ENCODE data around the gene SORCS2.
"Not testable (repeated sequence)": the region's sequence is repeated elsewhere in the genome, so short reads cannot be mapped to it uniquely, and the experiment has no call there.

The SORCS2 gene

DNA sequence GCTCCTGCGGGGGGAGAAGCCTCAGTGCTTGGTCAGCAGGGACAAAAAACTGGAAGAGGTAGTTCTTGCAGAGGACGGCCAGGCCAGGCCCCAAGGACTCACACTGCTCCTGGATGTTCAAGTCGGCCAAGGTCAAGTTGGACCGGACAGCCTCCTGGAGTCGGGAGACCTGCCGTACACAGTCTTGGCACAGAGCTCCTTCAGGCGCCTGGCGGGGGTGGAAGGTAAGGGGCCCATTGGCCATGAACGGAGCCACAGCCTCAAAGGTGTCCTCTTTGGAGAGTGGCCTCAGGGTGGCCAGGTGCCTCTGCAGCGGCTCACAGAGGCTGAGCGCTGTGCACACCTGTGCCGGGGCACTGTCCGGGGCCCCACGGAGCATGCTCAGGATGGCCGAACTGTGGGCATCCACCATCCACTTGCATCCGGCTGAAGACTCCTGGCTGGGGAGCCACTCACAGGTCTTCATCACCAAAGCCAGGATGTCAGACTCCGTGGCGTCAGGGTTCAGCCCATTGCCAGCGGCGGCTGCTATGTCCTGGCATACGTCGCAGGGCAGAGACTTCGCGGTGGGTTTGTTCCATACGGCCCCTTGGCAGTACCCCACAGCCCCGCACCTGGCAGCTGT, 241.9 kb downstream of the SORCS2 start:
- no peak for DNase-seq

- DNase-seq: peak; percentile 40
Observed at GRCh38 chr4:7434766-7435150, 242.4 kb downstream of the SORCS2 start, which contains the start of gene PSAPL1. Gene PSAPL1 (minus strand): TSS chr4:7434930. CDS start chr4:7434879, 51 bp downstream.

DNA sequence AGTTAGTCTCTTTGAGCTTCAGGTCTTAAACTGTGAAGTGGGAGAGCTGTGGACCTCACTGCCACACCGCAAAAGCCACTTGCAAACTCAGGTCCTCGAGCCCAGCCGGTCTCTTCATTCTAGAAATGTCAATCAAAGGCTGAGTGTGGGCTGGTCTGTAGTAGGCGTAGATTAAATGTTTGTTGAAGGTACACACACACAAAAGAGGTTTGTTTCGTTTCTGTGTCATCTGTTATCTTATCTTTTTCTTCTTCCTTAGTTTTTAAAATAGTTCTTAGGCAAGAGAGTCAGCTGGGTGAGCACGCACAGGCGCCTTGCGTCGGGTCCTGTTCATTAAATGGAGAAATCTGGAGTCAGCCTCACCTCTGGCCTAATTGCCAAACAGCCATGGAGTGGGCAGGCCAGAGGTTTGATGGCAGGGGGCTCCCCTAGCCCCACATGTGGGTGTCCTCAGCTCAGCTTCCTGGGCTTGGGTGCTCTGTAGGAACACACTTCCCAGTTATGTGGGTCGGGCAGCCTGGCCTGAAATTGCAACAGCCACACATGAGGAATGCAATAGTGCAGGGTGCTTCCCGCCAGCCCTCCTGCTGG, 243.2 kb downstream of the SORCS2 start:
- DNase-seq: no peak

DNA sequence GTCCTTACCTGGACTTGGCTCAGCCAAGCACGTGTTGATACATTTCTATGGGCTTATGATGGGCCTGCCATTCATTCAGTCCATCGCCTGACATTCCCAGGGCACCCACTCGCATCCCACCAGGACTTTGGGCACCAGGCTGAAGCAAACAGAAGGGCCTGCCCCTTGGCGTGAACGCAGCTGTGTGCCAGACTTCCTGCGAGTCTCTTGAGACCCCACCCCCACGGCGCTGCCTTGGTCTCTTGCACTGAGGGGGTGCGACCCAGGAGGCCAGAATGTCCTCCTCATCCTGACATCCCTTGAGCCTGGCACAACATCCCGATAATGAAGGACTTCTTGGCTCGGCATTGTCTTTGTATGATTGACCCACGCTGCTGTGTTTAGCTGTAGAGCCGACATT, 243.9 kb downstream of the SORCS2 start:
- no peak for DNase-seq

DNA sequence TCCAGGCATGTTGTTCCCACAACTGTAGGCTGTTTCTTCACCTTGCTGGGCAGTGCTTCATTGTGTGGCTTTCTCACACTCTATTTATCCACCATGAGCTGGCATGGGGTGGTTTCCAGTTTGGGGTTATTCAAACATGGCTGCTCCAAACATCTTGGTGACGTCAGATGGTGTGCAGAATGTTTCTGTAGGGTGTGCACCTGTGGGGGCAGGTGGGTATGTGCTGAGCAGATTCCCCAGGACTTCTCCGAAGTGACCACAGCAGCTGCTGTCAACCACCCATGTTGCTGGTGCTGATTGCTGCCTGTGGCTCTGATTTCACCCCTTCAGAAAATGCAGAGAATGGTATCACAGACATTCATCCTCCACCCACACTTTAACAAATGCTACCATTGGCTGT, 247.4 kb downstream of the SORCS2 start:
- DNase-seq: no peak

GRCh38 chr4:7441201-7441600, 248.9 kb downstream of the SORCS2 start:
- no peak for DNase-seq

DNA sequence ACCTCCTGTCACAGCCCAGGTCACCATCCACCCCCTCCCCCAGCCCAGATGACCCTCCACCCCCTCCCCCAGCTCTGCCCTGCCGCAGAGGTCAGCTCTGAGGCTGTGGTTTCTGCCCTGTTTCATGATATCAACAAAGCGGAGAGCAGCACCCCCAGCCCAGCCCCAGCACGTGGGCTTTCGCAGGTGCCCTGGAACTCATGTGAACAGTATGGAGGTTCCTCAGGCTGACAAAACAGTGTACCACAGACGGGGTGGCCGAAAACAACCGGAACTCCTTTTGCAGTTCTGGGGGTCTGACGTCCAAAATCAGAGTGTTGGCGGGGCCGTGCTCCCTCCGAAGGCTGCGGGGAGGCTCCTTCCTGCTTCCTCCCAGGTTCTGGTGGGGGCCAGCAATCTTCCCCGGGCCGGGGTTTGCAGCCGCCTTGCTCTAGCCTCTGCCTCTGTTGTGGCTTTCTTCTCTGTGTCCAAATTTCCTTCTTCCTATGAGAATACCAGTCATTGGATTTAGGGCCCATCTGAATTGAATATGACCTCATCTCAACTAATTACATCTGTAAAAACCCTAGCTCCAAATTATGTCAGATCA, 250.3 kb downstream of the SORCS2 start:
- DNase-seq: no peak

DNA sequence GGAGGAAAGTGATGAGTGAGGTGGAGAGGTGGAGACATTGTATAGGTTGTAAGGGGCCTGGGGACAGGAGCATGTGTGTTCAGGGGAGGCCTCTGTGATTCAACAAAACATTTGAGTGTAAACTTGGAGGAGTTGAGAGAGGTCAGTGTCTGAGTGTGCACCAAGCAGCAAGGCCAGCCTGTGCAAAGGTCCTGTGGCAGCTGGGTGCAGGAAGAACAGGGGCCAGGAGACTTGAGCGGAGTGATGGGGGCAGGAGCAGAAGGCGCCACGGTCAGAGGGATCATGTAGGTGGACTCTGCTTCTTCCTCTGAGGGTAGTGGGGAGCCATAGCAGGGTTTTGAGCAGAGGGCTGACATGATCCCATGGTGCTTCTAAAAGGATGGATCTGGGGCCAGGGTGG, 252.0 kb downstream of the SORCS2 start:
- DNase-seq: no peak

DNA sequence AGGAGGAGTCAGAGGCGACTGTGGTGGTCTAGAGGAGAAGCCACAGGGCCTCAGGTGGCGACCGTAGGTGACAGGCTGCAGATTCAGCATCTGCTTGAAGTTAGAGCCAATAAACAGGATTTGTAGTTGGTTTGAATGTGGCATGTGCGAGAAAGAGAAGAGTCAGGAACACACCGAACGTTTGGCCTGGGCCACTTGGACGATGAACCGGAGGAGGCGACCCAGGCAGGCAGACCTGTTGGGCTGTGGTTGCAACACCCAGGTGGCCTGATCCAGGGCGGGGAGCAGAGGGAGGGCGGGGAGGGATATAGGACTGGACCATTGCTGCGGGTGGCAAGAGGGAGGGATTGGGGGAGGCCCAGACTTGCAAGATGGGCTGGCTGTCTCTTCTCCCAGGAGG, 252.4 kb downstream of the SORCS2 start:
- no peak for DNase-seq

DNA sequence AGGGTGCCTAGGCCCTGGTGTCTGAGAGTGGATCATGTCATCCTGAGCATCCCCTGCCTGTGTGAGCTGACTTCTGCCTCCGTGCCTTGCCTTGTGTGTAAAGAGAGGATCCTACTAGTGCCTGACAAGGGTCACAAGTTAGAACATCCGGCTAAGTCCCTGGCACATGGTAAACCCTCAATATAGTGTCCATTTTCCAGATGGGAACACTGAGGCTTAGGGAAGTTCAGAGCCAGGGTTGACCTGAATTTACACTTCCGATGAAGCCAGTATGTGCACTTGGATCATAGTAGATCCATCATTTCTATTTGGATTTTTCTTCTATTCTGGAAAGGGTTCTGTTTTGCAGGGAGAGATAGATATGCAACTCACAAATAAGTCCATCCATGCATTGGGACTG, 254.9 kb downstream of the SORCS2 start:
- DNase-seq: no peak

DNA sequence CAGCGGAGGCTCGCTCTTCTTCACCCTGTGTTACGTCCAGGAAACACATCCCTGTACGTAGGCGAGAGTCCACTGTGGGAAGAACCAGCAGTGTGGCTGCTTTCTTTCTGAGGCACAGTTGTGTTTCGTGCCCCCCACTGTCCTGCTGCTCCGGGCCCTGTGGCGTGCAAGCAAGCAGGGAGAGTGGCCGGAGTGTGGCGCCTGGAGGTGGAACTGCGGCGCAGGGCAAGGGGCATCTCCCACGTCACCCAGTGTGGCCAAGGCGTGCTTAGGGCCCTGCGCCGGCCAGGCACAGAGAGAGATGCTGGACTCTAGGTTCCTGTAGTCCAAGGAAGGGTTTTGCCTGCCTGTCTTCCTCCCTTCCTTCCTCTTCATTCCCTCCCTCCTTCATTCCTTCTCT, 255.7 kb downstream of the SORCS2 start:
- no peak for DNase-seq

- DNase-seq: no peak
Observed at GRCh38 chr4:7450775-7451433, 258.6 kb downstream of the SORCS2 start.

DNA sequence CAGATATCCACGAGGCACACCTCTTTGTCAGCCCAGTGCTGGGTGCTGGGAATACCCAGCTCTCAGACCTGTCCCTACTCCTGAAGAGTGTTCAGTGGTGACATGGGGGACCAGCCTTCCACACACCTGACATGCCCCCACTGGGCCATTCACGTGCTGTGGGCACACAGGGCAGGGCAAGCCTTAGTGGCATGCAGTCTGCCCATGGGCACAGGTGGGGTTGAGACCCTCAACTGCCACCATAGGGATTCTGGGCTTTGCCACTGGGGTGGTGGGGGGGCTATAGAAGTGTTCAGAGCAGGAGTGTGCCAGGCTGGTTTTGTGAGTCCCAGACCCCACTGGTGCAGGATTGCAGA, 259.1 kb downstream of the SORCS2 start:
- DNase-seq: no peak

DNA sequence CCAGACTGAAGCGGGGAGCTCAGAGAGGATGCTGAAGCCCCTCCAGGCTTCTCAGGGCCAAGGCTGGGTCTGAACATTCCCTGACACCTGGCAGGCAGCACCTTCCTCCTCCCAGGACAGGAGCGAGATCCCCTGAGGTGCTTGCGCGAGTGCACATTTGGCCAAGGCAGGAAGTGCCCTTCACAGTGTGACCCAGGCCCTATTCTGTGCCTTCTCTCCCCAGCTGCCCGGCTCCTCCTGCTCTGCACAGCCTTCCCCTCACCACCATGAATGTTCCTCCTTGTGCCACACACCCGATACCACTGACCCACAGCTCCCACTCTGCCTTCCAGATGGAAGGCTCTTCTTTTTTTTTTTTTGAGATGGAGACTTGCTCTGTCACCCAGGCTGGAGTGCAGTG, 259.5 kb downstream of the SORCS2 start:
- DNase-seq: no peak

GRCh38 chr4:7452802-7453201, 260.5 kb downstream of the SORCS2 start:
- DNase-seq: not testable (repeated sequence)

- DNase-seq: no peak
Observed at GRCh38 chr4:7457201-7458065, 265.1 kb downstream of the SORCS2 start.

DNA sequence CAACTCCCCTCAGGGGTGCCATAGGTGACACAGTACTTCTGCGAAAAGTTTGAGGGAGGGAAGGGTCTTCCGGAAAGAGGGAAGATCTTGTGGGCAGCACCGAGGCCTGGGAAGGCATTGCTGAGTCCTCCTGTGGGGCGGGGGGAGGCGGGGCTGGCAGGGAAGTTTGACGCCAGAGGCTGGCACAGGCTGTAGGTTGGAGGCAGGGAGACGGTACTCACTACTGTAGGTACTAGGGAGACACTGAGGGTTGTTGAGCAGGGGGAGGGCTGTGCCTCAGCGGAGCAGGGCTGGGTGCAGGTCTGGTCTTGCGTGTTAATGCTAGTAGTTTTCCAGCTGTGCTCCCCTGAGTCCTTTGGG, 265.7 kb downstream of the SORCS2 start:
- DNase-seq: no peak

DNA sequence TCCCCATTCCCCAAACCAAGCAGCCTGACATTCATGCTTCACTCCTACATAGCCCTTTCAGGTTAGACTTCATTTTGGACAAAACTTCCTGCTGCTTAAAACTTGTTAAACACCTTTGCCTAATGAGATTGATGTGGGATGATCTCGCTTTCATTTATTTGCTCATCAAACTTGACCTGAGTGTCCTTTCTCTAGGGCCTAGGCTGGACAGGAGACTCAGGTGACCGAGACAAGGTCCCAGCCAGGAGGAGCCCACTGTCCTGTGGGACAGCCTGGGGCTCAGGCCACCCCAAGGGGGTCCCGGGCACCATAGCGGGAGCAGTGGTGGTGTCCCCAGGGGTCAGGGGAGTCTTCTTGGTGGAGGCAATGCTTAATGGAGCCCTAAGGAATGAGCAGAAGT, 266.1 kb downstream of the SORCS2 start:
- no peak for DNase-seq

DNA sequence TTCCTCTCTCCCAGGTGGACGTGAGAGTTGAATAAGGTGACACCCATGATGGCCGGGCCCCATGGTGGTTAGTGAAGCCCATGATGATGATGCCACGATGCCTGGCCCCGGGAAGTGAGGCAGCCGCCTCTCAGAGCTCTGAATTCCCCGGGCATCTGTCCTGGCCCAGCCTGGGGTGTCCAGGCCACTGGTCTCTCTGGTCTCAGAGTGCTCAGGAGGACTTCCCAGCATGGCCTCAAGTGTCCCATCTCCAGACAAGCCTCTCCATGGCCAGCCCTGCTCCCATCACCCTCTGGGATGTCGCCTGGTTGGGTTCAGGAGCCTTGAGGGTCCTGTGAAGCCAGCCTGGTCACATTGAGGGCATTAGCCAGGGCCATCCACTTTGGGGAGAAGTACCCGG, 267.1 kb downstream of the SORCS2 start:
- DNase-seq: no peak

GRCh38 chr4:7460566-7460965, 268.2 kb downstream of the SORCS2 start:
- DNase-seq: peak; percentile 19

DNA sequence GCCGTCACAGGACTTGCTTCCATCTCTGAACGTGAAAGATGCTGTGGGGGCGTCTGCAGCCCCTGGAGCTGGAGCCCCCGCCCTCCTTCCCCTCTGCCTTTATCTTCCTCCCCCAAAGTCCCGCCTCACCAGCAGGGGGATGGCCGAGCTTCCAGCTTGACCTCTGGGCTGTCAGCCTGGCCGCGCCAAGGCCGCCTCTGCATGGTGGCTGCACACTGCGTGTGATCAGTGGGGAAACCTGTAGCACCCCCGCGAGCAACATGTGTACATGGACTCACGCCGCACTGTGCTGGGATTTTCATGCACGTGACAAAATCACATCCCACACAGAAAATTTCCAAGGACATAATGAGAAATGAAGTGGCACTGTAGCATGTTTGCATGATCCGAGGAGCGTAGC, 268.9 kb downstream of the SORCS2 start:
- DNase-seq: no peak

DNA sequence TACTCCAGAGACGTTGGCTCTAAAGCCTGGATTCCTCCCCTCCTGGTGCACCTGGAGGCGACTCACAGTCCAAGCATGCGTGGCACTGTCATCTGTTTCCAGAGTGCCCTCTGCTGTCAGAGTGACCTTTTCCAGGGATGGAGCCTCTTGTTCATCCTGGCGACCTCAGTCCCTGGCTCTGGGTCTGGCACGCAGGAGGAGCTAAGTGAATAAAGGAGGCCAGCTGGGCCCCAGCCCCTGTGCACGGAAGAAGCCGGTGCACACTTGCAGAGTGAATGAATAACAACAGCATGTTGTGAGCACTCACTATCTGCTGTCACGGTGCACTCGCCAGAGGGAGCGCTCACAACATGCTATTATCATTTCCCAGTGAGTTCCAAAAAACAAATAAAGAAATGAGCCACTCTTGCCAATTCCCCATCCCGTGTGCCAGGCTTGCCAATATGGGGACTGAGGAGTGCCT, 270.2 kb downstream of the SORCS2 start:
- peak; percentile 5 for DNase-seq

DNA sequence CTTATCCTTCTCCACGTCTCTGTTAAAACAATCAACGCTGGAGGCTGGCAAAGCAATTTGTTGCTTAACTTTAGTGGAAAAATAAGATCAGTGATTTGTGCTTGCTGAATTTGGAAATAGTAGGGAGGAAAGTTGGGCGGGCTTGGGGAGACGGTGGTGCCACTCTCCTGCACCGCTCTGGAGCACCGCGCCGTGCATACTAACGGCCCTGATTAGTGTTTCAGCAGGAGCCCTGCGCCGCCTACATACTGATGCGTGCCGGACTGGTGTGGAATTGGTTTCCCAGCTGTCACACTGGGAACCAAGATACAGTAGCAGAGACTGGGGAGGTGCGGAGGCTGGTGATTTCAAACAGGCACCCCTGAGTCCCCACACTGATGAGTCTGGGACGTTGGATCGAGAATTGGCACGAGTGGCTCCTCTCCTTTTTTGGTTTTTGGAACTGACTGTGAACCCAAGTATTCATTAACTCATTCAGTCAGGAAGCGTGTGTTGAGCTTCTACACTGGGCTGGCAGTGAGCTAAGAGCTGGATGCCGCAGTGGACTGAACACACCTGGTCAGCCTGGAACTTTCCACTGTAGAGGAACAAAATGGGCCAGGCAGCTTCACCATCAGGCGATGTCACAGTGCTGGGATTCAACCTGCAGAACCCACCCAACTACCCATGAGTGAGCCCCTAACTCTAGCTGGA, 271.4 kb downstream of the SORCS2 start:
- DNase-seq: no peak

All from fibroblast of skin of right biceps (primary cell).